Stimulated activated CD8-positive, alpha-beta memory T cell treated with anti-CD3 and anti-CD28 coated beads, Interleukin-15, amount 100 ng/mL, for 24 hours (primary cell): Measurements from ENCODE around the gene ITPRID2.
A peak's percentile ranks its signal among the peaks of the same experiment; 100 is the strongest.

Experiments used
- DNase-seq: peaks from one replicate; pipeline ENCODE4 v3.0.0-alpha.2; 2020; ENCODE audit warnings: low read depth

ITPRID2 gene

DNA sequence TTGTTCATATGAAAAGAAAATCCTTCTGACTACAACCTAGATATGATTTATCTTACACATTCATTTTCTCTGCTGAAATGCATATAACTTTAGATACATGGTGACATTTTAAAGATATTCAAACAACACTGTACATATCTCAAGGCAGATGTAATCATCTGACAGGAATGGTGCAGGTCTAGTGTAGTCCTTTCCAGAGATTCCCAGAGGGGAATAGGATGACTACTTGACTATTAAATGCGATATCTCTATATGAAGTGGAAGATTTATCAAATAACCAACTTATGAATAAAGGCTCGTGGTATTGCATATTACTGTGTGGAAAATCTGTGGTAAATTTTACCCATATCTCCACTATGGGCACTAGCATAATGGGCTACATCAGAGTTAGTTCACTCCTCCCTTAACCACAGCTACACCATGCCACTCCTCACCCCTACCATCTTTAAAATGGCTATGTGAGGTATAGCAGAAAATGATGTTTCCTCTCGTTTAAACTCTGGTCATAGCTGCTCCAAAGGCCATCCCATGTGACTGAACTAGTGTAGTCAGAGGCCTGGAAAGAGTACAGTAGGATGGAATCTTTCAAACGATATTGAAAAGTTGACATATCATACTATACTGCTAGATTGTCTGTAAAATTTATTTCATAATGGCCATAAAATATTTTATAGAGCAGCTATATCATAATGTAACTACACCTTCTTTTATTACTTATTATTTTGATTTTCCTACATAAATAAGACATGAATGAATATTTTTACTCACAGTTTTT is 9.1 kb upstream of the ITPRID2 start:
- no peak for DNase-seq

- no peak for DNase-seq
Measured at GRCh38 chr2:181884601-181885000, 6.9 kb upstream of the ITPRID2 start.

GRCh38 chr2:181885096-181885495 is 6.4 kb upstream of the ITPRID2 start:
- DNase-seq, result no peak

GRCh38 chr2:181886192-181886591 is 5.3 kb upstream of the ITPRID2 start:
- DNase-seq, result no peak

GRCh38 chr2:181887045-181887444 is 4.5 kb upstream of the ITPRID2 start:
- DNase-seq, result no peak

DNA sequence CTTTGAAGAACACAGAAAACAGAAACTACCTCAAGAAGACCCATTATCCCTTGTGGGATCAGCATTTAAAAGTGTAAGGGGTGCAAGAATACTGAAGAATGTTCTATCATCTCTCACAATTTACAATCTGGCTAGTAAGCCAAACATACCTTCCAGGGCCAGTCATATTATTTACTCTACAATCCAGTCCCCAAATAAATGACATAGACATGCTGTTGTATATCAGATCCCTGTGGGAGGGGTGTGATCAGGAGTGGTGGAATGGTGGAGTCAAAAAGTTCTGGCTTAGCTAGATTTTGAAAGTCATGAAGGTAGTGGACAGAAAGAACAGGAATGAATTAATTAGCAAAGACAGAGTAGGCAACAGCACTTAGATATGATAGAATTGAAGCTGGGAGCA is 1.8 kb upstream of the ITPRID2 start:
- DNase-seq, result no peak

DNA sequence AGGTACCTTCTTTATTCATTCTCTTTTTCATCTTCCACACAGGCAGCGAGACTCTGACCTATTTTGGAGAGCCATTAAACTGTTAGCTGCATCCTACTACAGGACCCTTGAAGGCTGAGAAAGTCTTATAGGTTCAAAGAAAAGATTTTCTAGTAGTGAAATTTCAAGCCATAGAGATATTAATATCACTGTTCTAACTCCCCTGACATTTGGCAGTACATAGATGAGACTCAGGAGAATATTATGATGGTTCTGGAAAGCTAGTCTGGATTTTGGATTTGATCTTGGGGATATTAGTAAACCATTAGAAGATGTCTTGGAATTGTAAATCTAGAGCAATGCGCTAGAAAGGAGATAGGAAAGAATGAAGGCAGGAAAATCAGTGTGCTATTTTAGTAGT is 1.3 kb upstream of the ITPRID2 start:
- no peak for DNase-seq

- peak; percentile 22 for DNase-seq
Measured at GRCh38 chr2:181891966-181892798, 652 bp downstream of the ITPRID2 start.

GRCh38 chr2:181892799-181893435 is 1.4 kb downstream of the ITPRID2 start:
- no peak for DNase-seq

DNA sequence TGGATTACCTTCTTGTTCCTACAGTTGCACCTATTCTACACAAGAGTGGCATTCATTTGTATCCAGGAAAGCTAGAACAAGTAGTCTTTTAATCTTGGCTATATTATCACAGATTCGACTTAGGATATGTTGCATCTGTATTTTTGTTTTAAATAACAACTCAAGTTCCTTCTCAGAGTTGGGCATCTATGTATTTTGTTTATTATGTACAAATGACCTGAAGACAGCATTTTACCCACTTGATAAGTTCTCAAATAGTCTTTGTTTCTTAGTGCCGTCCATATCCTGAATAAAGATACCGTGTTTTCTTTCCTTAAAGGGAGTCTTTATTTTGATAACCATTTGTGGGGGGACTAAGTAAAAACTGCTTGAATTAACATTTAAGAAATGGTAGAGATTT is 2.9 kb downstream of the ITPRID2 start:
- no peak for DNase-seq

- DNase-seq, result no peak
Measured at GRCh38 chr2:181895818-181896217, 4.3 kb downstream of the ITPRID2 start.

- DNase-seq, result no peak
Measured at GRCh38 chr2:181896286-181896685, 4.8 kb downstream of the ITPRID2 start.

DNA sequence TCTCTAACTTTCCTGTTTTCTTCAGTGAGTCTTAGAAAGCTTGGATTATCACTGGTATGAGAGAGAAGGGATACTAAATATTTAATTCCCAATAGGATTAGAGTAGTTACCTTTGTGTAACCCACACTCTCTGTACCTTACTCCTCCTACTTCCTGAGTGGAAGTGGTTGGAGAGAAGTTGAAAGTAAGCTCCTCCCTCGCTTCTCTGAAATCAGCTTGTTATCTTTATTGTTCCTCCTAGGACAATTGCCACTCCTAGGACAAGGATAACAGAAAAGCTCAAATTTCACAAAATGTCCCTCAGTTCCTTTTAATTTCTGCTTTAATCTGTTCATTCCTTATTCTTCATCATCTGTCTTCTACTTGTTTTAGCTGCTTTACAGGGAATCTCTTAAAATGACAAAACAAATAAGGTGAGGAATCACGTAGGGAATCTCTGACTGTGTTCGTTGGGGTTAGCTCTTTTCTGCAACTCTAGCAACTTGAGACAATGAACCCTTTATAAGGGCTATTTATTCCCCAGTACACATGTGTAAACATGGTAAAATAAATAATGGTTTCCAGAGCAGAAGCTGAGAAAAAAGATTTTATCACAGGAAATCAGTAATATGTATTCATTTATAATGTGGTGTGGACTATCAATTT is 8.6 kb downstream of the ITPRID2 start:
- DNase-seq, result no peak

DNA sequence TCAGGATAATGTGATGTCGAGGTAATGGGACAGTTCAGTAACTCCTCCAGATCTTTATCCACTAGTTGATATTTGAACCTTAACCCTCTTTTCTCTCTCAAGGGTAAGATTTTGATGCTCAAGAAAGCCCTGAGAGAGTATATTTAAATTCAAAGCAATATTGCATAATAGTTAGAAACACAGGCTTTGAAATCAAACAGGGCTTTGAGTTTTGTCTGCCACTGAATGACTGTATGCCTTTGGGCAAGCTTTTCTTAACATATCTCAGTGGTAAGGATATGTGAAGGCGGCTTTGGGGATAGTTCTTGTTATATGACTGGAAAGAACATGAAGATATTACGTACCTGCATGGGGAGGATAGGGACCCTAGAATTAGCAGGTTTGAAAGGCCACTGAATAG is 11.1 kb downstream of the ITPRID2 start:
- no peak for DNase-seq

GRCh38 chr2:181904022-181904632 is 12.6 kb downstream of the ITPRID2 start:
- DNase-seq, result no peak

DNA sequence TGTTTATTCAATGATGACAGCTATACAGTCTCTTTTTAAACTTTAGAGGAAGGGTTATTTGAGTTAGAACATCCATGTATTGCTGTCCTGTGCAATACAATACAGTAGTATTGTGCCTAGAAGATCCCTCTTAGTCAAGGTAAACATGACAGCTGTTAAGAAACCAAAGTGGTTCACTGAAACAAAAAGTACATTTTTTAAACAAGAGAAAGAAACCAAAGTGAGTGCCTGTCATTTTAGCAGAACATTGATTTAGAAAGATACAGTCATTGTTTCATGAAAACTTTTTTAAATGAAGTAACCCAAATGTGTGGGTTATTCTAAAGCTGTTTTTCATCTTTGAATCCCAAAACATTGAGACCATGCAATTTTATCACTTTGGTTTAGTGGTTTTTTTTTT is 15.5 kb downstream of the ITPRID2 start:
- no peak for DNase-seq

DNA sequence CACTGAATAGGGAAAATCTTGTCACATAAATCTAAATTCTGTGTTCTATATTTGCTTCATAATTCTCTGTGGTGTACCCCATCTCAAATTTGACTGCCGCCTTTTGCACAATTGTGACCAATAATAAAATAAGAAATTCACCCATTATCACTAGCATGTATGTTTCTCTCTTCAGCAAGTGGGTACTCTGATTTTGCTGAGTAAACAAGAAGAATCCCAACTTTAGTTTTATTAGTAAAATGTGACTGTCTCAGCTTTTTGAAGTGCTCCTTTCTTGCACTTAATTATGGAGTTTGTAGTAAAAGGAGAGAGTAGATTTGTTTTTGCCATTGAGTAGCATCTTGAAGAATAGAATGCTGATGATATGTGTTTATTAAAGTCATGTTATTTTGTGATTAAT is 16.1 kb downstream of the ITPRID2 start:
- no peak for DNase-seq

- DNase-seq, result no peak
Measured at GRCh38 chr2:181910028-181910831, 18.7 kb downstream of the ITPRID2 start.

- no peak for DNase-seq
Measured at GRCh38 chr2:181911830-181912229, 20.3 kb downstream of the ITPRID2 start.

DNA sequence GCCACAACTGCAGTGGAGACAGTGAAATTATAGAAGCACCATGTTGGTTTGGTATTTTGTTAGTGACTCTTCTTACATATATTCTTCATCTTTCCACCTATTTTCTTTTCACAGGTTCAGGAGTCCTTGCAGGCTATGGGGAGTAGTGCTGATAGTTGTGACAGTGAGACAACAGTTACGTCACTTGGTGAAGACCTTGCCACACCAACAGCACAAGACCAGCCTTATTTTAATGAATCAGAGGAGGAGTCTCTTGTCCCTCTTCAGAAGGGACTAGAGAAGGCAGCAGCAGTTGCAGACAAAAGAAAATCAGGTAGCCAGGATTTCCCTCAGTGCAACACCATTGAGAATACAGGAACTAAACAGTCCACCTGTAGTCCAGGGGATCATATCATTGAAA is 23.6 kb downstream of the ITPRID2 start:
- DNase-seq, result no peak
